DMS53 treated with DMSO at 0.1 percent for 48 hours (cell line): ENCODE measurements around the gene SNX2.
"Not testable (repeated sequence)": the region's sequence is repeated elsewhere in the genome, so short reads cannot be mapped to it uniquely, and the experiment has no call there.

ENCODE experiments used
- DNase-seq: peaks from one replicate; lab custom pipeline; 2025; ENCODE audit not compliant: unreplicated experiment; lab: John Stamatoyannopoulos, UW

The SNX2 gene

DNA sequence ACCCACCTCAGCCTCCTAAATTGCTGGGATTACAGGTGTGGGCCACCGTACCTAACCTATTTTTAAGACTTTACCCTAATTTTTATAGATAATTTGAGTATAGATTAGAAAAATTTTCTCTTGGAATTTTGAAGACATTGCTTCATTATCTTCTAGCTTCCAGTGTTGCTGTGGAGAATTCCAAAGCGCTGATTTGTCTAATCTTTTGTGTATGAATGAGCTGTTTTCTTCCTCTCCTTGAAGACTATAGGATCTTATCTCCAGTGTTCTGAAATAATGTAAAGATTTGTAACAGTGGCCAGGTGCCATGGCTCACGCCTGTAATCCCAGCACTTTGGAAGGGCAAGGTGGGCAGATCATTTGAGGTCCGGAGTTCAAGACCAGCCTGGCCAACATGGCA, 64.9 kb downstream of the SNX2 start:
- no peak for DNase-seq

DNA sequence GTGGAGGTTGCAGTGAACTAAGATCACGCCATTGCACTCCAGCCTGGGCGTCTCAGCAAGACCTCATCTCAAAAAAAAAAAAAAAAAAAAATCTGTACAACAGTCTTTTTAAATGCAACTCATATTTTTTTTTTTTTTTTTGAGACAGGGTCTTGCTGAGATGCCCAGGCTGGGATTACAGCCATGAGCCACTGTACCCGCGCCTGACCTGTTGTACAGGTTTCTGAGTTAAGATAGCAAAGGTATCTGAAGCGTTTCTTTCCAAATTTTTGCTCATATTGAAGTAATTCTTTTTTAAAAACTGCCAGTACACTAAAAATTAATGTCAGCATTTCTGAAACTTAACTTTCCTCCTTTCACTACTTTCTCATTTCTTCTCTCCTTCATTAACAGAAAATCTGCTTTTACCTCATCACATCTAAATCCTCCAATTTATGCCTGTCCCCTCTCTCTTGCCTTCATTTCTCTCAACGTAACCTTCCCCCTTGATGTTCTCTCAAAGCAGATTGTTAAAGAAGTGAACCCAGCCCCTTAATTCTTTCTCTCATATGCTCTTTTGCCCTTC, 67.2 kb downstream of the SNX2 start:
- no peak for DNase-seq

DNA sequence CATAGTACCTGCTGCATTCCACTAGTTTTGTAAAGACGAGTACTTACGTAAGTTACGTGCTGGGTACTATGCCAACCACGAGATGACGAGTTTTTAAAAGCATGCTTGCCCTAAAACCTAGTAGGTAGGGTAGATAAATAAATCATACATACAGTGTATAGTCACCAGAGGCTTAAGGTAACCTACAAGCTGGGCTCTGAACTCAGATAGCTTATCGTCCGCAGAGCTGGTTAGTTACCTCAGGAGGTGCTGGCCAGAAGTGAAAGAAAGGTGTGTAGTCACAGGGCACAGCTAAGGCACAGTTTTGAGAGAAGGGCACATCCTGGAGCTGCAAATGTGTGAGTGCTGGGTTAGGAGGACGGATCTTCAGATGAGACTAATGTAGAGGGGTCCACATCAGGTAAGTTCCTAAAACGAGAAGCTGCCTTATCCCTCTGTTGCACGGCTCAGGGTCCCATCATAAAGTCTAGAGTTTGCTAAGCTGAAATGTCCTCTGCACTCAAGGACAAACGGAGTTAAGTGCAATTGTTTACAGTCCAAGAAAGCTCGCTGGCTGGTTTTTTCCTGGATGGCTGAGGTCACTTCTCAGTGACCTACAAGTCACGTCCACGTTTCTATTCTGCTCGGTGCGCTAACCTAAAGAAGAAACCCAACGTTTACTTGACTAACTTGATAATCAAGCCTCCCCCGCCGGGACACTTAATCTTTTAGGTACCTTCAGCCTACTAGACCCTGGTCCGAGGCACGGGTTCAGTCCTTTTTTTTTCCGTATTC, 69.4 kb downstream of the SNX2 start:
- DNase-seq: no peak

DNA sequence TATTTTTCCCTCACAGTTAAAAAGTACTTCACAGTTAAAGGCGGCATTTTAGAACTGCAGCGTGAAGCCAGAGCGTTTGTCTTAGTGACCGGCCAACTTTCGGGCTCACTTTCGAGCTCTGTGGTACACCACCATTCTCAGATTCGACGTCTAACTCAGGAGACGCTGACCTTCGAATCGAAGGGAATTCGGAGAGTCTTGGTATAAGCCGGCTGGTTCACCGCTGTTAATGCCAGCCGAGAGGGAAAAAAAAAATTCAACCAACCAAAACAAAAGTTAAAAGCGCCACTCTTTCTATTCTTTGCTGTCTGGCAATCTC, 70.0 kb downstream of the SNX2 start:
- DNase-seq: no peak

DNA sequence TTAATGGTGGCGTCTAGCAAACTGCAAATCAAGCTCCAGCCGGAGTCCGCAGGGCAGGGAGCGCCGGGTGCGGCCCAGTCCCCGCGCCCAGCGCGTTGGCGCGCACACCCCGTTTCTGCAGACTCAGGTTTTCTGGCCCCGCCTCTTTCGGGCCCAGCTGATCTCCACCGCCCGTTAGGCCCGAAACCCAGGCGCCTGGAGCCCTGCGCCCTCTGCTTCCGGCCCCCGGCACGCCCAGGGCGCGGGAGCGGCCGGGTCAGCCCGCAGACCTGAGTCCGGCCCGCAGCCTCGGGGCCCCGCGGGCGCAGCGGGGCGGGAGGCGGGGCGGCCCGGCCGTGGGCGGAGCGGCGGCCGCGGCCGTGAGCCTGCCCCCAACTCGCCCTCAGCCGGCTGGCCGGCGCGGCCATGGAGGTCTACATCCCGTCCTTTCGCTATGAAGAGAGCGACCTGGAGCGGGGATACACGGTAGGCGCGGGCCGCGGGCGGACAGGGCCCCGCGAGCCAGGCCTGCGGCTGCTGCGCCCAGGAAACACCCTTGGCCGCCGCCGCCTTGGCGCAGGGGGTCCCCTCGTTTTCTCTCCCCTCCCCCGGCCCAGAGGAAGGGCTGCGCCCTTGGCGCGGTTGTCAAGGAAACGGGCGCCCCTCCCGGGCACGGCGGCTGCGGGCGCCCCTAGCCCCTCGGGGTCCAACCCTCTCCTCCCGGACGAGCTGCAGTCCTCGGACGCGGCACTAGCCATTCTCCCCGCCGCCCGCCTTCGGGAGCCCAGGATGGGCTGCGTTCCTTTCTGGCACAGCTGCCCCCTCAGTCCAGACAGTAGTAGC, 70.6 kb downstream of the SNX2 start, which contains the start of gene SNX24:
TSS of gene SNX24 (plus strand) at position 385 of the 822 bp plus-strand sequence. CDS start at position 406, 21 bp downstream.
- DNase-seq: peak; percentile 66

GRCh38 chr5:122846051-122846550, 71.2 kb downstream of the SNX2 start:
- no peak for DNase-seq

- no peak for DNase-seq
Observed at GRCh38 chr5:122847687-122848081, 72.8 kb downstream of the SNX2 start.

- DNase-seq: no peak
Observed at GRCh38 chr5:122849771-122850170, 74.9 kb downstream of the SNX2 start.

DNA sequence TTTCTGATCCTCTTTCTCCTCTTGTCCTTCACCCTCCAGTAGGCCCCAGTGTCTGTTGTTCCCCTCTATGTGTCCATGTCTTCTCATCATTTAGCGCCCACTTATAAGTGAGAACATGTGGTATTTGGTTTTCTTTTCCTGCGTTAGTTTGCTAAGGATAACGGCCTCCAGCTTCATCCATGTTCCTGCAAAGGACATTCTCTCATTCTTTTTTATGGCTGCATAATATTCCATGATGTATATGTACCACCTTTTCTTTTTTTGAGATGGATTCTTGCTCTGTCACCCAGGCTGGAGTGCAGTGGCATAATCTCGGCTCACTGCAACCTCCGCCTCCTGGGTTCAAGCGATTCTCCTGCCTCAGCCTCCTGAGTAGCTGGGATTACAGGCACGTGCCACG, 82.7 kb downstream of the SNX2 start:
- not testable (repeated sequence) for DNase-seq

DNA sequence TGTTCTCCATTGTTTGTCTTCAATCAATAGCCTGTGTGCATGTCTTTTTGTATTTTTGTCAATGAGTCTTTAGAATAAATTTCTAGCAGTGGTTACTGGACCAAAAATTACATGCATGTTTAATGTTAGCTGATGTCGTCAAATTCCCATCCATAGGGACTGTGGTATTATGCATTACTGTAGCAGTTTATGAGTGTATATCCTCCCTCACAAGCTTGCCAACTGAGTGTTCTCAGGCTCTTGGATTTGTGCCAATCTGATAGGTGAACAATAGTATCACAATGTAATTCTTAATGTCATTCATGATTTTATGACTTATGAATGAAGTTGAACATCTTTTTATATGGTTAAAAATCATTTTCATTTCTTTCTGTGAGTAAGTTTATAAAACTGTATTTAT, 83.6 kb downstream of the SNX2 start:
- DNase-seq: no peak

DNA sequence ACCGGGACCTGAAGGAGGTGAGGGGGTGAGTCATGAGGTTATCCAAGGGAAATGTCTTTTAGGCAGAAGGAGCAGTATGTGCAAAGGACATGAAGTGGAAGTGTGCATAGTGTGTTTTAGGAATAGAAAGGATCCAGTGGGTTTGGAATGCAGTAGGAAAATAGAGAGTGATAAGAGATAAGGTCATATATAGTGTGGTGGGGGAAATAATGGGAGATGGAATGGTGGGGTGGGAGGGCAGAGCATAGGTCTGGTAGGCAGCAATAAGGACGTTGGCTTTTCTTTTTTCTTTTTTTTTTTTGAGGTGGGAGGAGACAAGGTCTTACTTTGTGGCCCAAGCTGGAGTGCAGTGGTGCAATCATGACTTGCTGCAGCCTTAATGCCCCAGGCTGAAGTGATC, 88.4 kb downstream of the SNX2 start:
- no peak for DNase-seq

GRCh38 chr5:122863721-122864120, 88.8 kb downstream of the SNX2 start:
- DNase-seq: no peak

- no peak for DNase-seq
Observed at GRCh38 chr5:122864400-122864799, 89.5 kb downstream of the SNX2 start.

DNA sequence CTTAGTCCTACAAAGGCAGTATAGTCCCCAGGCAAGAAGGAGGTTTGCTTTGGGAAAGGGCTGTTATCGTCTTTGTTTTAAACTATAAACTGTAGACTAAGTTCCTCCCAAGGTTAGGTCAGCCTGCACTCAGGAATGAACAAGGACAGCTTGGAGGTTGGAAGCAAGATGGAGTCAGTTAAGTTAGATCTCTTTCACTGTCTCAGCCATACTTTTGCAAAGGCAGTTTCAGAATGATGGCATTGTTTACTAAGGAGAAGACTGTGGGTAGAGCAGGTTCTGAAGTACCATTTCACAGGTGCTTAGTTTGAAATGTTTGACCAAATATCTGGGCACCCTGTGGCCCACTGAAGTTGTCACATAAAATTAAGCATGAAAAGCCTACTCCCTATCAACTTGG, 90.0 kb downstream of the SNX2 start:
- DNase-seq: no peak

GRCh38 chr5:122870219-122870856, 95.5 kb downstream of the SNX2 start:
- no peak for DNase-seq

DNA sequence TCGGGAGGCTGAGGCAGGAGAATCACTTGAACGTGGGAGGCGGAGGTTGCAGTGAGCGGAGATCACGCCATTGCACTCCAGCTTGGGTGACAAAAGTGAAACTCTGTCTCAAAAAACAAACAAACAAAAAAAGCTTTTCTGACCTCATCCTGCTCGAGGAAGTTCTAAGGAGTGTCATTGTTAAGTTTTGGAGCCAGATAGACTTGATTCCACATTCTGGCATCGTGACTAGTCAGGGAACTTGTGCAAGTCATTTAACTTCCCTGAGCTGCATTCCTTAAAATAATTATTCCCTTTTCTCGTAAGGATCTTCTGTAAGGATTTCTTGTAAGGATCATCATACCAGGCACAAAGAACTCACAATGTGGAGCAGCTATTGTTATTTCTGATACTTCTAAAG, 96.8 kb downstream of the SNX2 start:
- no peak for DNase-seq

DNA sequence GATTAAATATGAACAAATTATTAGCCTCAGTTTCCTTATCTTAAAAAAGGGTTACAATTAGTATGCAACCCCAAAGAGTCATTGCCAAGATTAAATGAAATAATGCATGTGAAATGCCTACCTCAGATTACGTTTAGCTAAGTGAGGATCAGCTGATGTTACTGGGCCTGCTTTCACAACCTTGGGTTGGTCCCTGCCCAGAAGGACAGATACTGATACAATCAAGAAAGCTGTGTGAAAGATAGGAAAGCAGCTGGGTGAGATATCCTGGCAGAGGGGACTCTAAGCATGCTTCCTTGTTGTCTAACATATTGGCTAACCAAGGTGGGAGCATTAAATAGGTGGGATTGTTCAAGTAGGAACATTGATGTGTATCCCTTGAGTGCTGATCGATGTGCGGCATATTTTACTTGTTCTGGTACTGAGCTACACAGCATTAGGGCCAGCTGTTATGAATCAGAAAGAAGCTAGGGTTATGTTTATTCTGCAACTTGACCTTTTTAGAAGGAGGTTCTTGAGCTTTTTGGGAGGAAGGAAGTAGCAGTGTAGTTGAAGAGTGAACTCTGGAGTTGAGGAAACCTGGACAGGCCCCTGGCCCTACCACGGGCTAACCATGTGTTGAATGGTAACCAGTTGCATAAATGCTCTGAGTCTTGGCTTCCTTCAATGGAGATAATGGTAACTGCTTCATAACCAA, 99.4 kb downstream of the SNX2 start:
- DNase-seq: no peak

DNA sequence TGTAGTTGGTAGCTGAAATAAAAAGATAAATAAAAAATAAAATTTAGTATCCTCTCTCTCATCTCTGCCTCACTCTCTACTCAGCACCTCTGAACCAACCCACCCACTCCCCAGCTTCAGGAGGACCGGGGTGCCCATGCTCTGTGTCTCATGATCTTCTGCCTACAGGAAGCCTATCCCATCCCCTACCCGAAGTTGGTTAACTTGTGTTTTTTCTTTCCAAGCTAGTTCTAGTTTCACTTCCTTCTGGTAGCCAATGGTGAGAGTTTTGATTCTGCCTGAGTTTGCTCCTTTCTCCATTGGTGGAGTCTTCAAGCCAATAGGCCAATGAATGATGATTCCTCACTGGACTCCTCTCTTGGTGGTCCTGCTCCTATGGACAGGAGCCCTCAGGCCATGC, 102.6 kb downstream of the SNX2 start:
- no peak for DNase-seq

- no peak for DNase-seq
Observed at GRCh38 chr5:122879076-122879475, 104.2 kb downstream of the SNX2 start.
